ENCODE data around the gene WWP2.

The WWP2 gene

GRCh38 chr16:69848637-69849545 is 86.8 kb downstream of the WWP2 start:
- TF ChIP-seq CTCF (IDR thresholded peaks at IDR 0.05) = no peak

- no peak for TF ChIP-seq CTCF (IDR thresholded peaks at IDR 0.05)
Observed at GRCh38 chr16:69851491-69852240, 89.5 kb downstream of the WWP2 start.

- no peak for TF ChIP-seq CTCF (IDR thresholded peaks at IDR 0.05)
Observed at GRCh38 chr16:69852815-69853214, 90.7 kb downstream of the WWP2 start.

- no peak for TF ChIP-seq CTCF (IDR thresholded peaks at IDR 0.05)
Observed at GRCh38 chr16:69853481-69853880, 91.3 kb downstream of the WWP2 start.

GRCh38 chr16:69855592-69855991 is 93.5 kb downstream of the WWP2 start:
- TF ChIP-seq CTCF (IDR thresholded peaks at IDR 0.05) = no peak

GRCh38 chr16:69858191-69859104 is 96.3 kb downstream of the WWP2 start:
- no peak for TF ChIP-seq CTCF (IDR thresholded peaks at IDR 0.05)
